ENCODE measurements around the gene PGP.

Gene PGP

DNA sequence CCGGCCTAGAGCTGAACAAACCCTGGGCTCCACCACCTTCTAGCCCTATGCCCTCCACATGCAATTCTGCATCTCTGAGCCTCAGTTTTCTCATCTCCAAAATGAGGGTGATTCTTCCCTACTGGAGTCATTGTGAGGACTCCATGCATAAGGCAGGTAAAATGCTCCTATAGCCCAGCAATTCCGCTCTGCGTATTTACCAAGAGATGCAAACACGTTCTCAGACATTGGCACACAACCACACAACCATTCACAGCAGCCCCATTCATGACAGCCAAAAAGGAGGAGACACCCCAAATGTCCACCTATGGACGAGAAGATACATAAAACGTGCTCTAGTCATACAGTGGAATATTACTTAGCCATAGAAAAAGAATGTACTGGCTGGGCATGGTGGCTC is 14.3 kb downstream of the PGP start:
- no peak for DNase-seq (ENCODE audit: low read depth in 3 of 3)

DNA sequence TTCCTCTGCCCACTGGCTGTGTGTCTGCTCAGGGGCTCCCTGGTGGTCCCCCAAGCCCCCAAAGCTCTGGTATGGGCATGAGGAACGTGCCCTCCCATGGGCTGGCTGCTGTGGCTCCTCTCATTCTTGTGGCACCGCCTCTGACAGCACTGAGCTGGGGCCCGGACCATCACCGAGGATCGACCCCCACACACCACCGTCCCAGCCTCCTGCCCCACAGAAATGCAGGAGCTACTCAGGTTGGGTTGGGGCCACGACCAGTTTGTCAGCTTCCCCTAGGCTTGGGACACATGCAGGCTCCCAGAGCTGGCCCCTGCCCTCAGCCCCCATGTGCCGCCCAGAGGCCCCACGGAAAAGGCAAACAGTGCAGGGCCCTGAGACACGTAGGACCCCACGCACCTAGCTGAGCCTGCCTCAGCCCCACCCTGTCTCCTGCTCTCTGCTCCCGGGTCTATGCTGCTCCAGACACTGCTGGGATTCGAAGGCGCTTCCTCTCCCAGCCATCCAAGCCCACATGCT is 15.0 kb downstream of the PGP start:
- DNase-seq (ENCODE audit: low read depth in 3 of 3): no peak

GRCh38 chr16:2199095-2199494 is 15.5 kb downstream of the PGP start:
- DNase-seq (ENCODE audit: low read depth in 3 of 3): no peak

DNA sequence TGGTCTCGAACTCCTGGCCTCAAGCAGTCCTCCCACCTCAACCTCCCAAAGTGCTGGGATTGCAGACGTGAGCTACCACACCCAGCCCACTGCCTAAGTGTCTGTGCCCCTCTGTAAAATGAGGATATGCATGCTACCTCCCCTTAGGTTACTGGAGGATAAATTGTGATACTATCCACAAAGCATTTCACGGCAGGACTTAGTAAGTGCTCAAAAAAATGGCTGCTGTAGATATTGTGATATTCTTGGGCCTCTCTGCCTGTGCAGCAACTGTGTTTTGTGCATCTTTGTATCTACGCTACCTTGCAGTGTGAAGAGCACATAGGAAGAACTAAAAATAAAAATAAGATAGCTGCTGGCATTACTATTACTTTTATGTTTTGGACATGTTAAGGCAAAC is 16.4 kb downstream of the PGP start:
- no peak for DNase-seq (ENCODE audit: low read depth in 3 of 3)

GRCh38 chr16:2197765-2198164 is 16.9 kb downstream of the PGP start:
- no peak for DNase-seq (ENCODE audit: low read depth in 3 of 3)

DNA sequence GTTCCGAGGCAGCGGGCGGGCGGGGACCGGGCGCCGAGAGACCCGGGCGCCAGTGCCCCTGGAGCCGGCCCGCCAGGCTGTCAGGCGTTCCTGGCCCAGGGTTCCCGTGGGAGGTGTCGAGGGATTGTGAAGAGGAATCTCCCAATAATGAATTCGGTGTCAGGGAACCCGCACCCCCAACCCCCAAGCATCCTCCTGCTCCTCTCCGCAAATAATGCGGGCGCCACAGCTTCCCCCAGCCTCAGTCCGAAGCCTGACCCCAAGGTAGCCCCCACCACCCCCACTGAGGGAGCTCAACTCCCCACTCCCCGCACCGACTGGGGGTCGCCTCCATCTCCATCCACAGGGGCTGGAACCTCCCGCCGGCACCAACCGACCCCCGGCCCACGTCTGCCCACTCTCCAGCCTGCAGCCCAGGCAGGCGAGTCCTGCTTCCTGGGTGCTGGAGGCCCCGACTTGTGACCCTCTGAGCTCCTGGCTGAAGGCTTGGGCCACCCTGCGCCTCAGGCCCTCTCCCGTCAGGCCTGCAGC is 17.6 kb downstream of the PGP start:
- DNase-seq (ENCODE audit: low read depth in 3 of 3): no peak

- no peak for DNase-seq (ENCODE audit: low read depth in 3 of 3)
Observed at GRCh38 chr16:2196162-2196980, 18.3 kb downstream of the PGP start, which contains the start of gene CASKIN1. Gene CASKIN1 (minus strand): TSS chr16:2196605. CDS start chr16:2196432, 173 bp downstream.

DNA sequence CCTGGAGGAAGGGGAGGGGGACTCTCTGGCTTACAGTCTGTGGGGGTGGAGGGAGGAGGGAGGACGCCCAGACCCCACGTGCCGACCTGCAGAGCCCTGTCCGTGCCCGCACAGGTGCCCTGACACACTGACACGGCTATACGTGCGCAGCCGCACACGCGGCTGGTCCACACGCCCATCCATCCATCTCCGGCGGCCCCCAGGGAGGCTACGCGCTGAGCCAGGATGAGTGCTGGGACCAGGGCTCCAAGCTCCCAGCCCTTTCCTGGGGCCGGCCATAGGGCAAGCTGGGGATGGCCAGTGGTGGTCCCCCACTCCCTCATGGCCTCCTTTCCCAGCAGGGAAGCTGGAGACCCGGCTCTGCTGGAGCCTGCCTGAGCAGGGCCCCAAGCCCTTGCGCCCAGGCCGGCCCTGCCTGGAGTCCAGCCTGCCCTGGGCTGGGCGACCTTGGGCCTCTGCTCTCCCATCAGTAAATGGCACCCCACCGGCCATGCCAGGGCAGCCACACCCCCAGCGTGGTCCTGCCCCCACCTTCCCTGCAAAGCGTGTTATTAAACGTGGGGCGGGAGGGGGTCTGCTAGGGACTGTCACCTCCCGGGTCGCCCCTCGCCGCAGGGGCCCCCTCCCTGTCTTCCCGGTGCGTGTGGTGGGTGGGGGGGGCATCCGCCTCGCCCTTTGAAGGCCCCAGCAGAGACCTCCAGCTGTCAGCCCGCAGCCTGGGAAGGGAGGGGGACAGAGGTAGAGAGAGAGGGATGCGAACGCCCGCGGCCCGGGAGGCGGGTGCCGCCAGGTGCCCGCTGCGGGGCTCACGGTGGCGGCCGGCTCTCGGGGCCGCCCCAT is 19.1 kb downstream of the PGP start:
- DNase-seq (ENCODE audit: low read depth in 3 of 3): no peak

DNA sequence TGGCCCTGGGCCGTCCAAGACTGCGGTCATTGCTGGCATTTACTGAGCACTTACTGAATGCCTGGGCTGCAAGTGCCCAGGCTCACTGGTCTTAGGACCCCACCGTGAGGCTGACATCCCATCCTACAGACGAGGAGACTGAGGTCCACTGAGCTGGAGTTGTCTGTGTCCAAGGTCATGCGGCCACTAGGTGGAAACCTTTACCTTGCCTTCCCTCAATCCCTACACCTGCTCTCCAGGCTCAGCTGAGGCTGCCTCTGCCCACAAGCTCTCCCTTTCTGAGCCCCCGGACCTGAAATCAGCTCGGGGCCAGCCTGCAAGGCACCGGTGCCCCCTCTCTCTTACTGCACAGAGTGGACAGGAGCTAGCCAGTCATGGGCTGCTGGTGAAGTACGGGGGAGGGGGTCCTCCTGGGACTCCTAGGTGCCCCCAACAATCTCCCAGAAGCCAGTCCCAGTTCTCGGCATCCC is 19.8 kb downstream of the PGP start:
- peak in 1 of 3 experiments; percentile 23 for DNase-seq (ENCODE audit: low read depth in 3 of 3)

GRCh38 chr16:2194166-2194834 is 20.3 kb downstream of the PGP start:
- no peak for DNase-seq (ENCODE audit: low read depth in 3 of 3)

DNA sequence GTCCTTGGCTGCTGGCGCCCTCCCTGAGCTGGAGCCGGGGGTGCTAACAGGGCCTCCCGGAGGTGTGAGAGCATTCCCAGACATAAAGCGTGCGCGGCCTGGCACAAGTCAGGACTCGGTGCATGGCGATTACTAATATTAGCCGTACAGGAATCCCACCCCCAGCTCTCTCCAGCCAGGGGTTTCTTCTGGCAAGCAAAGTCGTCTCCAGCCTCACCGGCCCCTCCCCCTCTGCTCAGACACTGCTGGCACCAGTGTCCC is 23.3 kb downstream of the PGP start:
- no peak for DNase-seq (ENCODE audit: low read depth in 3 of 3)

DNA sequence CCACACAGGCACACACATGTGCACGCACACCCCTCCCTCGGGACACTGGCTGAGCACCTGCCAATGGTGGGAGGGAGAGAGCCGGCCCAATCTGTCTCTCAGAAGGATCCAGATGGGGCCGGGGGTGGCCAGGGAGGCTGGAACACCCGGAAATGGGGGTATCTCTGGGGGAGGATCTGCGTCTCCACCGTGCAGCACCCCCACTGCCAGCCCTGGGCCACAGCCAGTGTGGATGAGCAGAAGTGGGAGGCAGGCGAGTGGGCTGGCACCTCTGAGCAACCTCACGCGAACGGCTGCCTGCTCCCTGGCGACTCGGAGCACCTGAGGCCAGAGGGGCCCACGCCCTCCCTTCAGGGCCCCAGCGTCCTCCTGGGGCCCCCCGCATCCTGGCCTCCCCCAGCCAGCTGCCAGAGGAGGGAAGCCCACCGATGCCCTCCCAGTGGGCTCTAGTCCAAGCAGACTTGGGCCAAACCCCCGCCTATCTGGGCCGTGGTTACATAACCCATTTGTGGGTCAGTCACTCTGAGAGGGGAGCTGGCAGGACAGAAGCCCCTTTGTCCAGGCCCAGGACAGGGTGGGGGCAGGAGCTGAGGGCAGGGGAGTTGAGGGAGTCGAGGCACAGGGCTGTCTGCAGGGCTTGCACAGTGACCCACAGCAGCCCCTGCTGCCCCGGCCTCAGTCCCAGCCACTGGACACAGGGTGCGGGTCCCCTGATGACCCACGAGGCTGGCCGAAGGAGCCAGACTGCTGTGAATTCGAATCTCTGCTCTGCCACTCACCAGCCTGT is 23.8 kb downstream of the PGP start:
- no peak for DNase-seq (ENCODE audit: low read depth in 3 of 3)

GRCh38 chr16:2190002-2190658 is 24.5 kb downstream of the PGP start:
- no peak for DNase-seq (ENCODE audit: low read depth in 3 of 3)

- DNase-seq (ENCODE audit: low read depth in 3 of 3): no peak
Observed at GRCh38 chr16:2189252-2189893, 25.3 kb downstream of the PGP start.

DNA sequence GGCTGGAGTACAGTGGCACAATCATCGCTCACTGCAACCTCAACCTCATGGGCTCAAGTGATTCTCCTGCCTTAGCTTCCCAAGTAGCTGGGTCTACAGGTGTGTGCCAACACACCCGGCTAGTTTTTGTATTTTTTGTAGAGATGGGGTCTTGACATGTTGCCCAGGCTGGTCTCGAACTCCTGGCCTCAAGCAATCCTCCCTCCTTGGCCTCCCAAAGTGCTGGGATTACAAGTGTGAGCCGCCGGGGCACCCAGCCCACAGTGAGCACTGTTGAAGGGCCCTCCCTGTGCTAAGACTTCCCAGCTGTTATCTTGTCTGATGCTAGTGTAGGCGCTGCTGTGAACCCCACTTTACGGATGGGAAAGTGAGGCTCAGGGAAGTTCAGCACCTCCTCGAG is 26.2 kb downstream of the PGP start:
- no peak for DNase-seq (ENCODE audit: low read depth in 3 of 3)

DNA sequence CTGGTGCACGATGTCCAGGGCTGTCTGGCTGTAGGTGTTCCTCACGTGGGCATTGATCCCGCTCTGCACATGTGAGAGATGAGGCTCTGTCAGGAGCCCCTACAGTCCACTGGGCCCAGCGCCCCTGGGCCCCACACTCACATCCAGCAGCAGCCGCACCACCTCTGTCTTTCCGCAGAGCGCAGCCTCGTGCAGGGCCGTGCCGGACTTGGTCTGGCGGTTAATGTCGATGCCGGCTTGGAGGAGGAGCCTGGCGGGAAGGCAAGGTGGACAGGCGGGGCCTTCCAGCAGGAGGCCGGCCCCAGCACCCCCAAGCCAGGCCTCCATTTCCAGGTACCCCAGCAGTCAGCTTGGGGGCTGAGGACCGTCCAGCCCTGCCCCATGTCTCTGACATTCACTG is 27.4 kb downstream of the PGP start:
- no peak for DNase-seq (ENCODE audit: low read depth in 3 of 3)

DNA sequence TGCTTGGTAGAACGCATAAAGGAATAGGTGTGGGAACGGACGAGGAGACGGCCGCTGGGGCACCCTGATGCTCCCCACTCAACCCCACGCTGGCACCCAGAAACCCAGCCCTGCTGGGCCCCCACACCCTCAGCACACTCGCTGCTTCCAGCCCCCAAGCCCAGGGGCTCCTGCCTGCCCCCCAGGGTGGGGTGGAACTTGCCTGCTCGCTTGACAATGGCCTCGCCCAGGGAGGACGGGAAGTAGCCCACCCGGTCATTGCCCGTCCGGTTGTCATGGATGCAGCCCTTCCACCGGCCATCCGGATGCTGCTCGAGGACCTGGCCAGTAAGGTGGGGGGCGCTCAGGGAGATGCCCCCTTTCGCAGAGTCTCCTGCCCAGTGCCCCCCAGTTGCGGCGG is 28.1 kb downstream of the PGP start:
- no peak for DNase-seq (ENCODE audit: low read depth in 3 of 3)

DNA sequence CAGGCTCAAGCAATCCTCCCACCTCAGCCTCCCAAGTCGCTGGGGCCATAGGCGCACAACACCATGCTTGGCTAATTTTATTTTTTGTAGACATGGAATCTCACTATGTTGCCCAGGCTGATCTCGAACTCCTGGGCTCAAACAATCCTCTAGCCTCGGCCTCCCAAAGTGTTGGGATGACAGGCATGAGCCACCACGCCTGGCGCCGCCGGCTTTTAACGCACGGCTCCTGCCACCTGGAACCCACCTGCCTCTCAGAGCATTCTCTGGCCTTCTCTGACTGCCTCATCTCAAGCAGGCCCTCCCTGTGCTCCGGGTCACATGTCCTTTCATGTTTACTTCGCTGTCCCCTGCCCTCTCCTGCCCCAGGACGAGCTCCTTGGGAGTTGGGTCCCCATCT is 28.6 kb downstream of the PGP start:
- DNase-seq (ENCODE audit: low read depth in 3 of 3): no peak

- DNase-seq (ENCODE audit: low read depth in 3 of 3): no peak
Observed at GRCh38 chr16:2184962-2185361, 29.7 kb downstream of the PGP start.

GRCh38 chr16:2184346-2184745 is 30.3 kb downstream of the PGP start:
- DNase-seq (ENCODE audit: low read depth in 3 of 3): no peak
